IMR-90 (cell line): Measurements from ENCODE around the gene ATP10A. TPM values are rescaled to one million over a fixed set of nuclear protein-coding genes. Genes with fewer than 3 reads are reported as not detected.

ENCODE experiments used
- ATAC-seq: fragments of 200-7000 bp; cut with Tn5 transposase; 2 replicates; pipeline ENCODE4 v1.9.1; 2020; ENCODE audit warnings: low read depth, mild to moderate bottlenecking, moderate library complexity
- BruUV-seq: library from RNA; stranded (reverse); fragments of 400-500 nt; replicated peaks from 2 replicates; lab custom pipeline; 2021; lab: Mats Ljungman, UMichigan
- CTCF ChIA-PET: fragments of 300-600 bp; formaldehyde crosslinking; extraction: SDS; loops from one replicate; lab custom pipeline; 2021; ENCODE audit warnings: antibody characterized with exemption; lab: Yijun Ruan, JAX
- POLR2A ChIA-PET: fragments of 300-600 bp; sonication (Branson Sonifier 250); formaldehyde crosslinking; loops from one replicate; lab custom pipeline; 2022; ENCODE audit warnings: antibody characterized with exemption; ENCODE audit not compliant: unreplicated experiment; lab: Charles Lee
- DNase-seq: peaks from one replicate; pipeline ENCODE4 v3.0.0; 2013
- H2AFZ ChIP-seq: replicated peaks from 2 replicates; pipeline ENCODE3; 2013; ENCODE audit warnings: low read length, mild to moderate bottlenecking; ENCODE audit not compliant: poor library complexity
- H2AK5ac ChIP-seq: 2 replicates; pipeline ENCODE4 v1.6.1; 2013; ENCODE audit warnings: low read depth, low read length, inconsistent platforms
- H2AK9ac ChIP-seq: replicated peaks from 2 replicates; pipeline ENCODE3; 2013; ENCODE audit warnings: mild to moderate bottlenecking, low read depth, low read length, moderate library complexity; ENCODE audit not compliant: poor library complexity
- H2BK120ac ChIP-seq: 2 replicates; pipeline ENCODE4 v1.6.1; 2013; ENCODE audit warnings: low read depth, low read length, inconsistent platforms
- H2BK15ac ChIP-seq: 3 replicates; pipeline ENCODE4 v1.6.1; 2013; ENCODE audit warnings: low read depth, low read length, inconsistent platforms
- H2BK20ac ChIP-seq: 2 replicates; pipeline ENCODE4 v1.6.1; 2013; ENCODE audit warnings: low read depth, mild to moderate bottlenecking, inconsistent platforms, low read length, moderate library complexity
- H2BK5ac ChIP-seq: 2 replicates; pipeline ENCODE4 v1.6.1; 2013; ENCODE audit warnings: mild to moderate bottlenecking, low read depth, low read length, inconsistent platforms; ENCODE audit not compliant: poor library complexity, severe bottlenecking
- H3K14ac ChIP-seq: replicated peaks from 2 replicates; pipeline ENCODE4 v1.6.1; 2013; ENCODE audit warnings: low read depth, low read length, inconsistent platforms
- H3K18ac ChIP-seq: 2 replicates; pipeline ENCODE4 v1.6.1; 2013; ENCODE audit warnings: low read depth, low read length, control low read depth
- H3K23ac ChIP-seq: 2 replicates; pipeline ENCODE4 v1.6.1; 2013; ENCODE audit warnings: low read depth, low read length, inconsistent platforms
- H3K27ac ChIP-seq: 2 replicates; pipeline ENCODE4 v1.5.1; 2013; ENCODE audit warnings: mild to moderate bottlenecking, control low read depth, low read length; ENCODE audit not compliant: insufficient read depth
- H3K27me3 ChIP-seq: 2 replicates; pipeline ENCODE4 v1.6.1; 2013; ENCODE audit warnings: low read length; ENCODE audit not compliant: control insufficient read depth, insufficient read depth
- H3K36me3 ChIP-seq: 2 replicates; pipeline ENCODE4 v1.6.1; 2013; ENCODE audit warnings: low read length, mixed read lengths; ENCODE audit not compliant: control insufficient read depth, insufficient read depth
- H3K4ac ChIP-seq: 2 replicates; pipeline ENCODE4 v1.6.1; 2013; ENCODE audit warnings: low read depth, low read length, inconsistent platforms
- H3K4me1 ChIP-seq: 2 replicates; pipeline ENCODE4 v1.6.1; 2013; ENCODE audit warnings: low read length, mixed read lengths; ENCODE audit not compliant: control insufficient read depth, insufficient read depth
- H3K4me2 ChIP-seq: 2 replicates; pipeline ENCODE4 v1.6.1; 2013; ENCODE audit warnings: low read depth, mild to moderate bottlenecking, control low read depth, low read length, moderate library complexity
- H3K4me3 ChIP-seq: 2 replicates; pipeline ENCODE4 v1.5.1; 2013; ENCODE audit warnings: low read depth, mild to moderate bottlenecking, control low read depth, low read length, moderate library complexity; ENCODE audit not compliant: insufficient read depth
- H3K56ac ChIP-seq: 2 replicates; pipeline ENCODE4 v1.6.1; 2013; ENCODE audit warnings: low read length, inconsistent platforms; ENCODE audit not compliant: insufficient read depth; ENCODE audit errors: extremely low read depth
- H3K79me1 ChIP-seq, 2 experiments: 2 replicates each; pipeline ENCODE4 v1.6.1; 2013; ENCODE audit warnings: low read length in 2 of 2, inconsistent platforms in 1 of 2, low read depth in 1 of 2
- H3K9ac ChIP-seq: 2 replicates; pipeline ENCODE4 v1.6.1; 2013; ENCODE audit warnings: low read depth, low read length, control low read depth
- H3K9me1 ChIP-seq: 2 replicates; pipeline ENCODE4 v1.6.1; 2013; ENCODE audit warnings: low read length, inconsistent platforms; ENCODE audit not compliant: insufficient read depth
- H3K9me3 ChIP-seq: 2 replicates; pipeline ENCODE4 v1.6.1; 2013; ENCODE audit warnings: low read length; ENCODE audit not compliant: control insufficient read depth, insufficient read depth
- H4K20me1 ChIP-seq: 2 replicates; pipeline ENCODE4 v1.6.1; 2013; ENCODE audit warnings: low read length, inconsistent platforms; ENCODE audit not compliant: insufficient read depth
- H4K5ac ChIP-seq: 2 replicates; pipeline ENCODE4 v1.6.1; 2013; ENCODE audit warnings: mild to moderate bottlenecking, low read depth, low read length, control low read depth
- H4K8ac ChIP-seq, 2 experiments: 2 replicates each; pipeline ENCODE4 v1.6.1; 2013; ENCODE audit warnings: low read depth in 2 of 2, low read length in 2 of 2, control low read depth in 1 of 2, inconsistent platforms in 1 of 2
- H4K91ac ChIP-seq: 2 replicates; pipeline ENCODE4 v1.6.1; 2013; ENCODE audit warnings: low read depth, low read length, inconsistent platforms; ENCODE audit not compliant: insufficient read depth
- BHLHE40 ChIP-seq: fragments of 150-350 bp; IDR thresholded peaks from 2 replicates; pipeline ENCODE4 v1.6.1; 2016; ENCODE audit warnings: mild to moderate bottlenecking, low read depth, low read length
- CHD1 ChIP-seq: IDR thresholded peaks from 2 replicates; pipeline ENCODE4 v1.6.1; 2012; ENCODE audit warnings: low read depth, low read length, improper control_type of control experiment
- CTCF ChIP-seq: conservative IDR thresholded peaks from 2 replicates; pipeline ENCODE4 v1.5.1; 2012; ENCODE audit warnings: mild to moderate bottlenecking, low read depth, low read length, improper control_type of control experiment
- ELK1 ChIP-seq: fragments of 150-350 bp; IDR thresholded peaks from 2 replicates; pipeline ENCODE4 v1.6.1; 2016; ENCODE audit warnings: low read depth, mild to moderate bottlenecking, low read length, moderate library complexity, borderline replicate concordance
- FOS ChIP-seq: fragments of 150-350 bp; IDR thresholded peaks from 2 replicates; pipeline ENCODE4 v1.6.1; 2016; ENCODE audit warnings: low read depth, low read length
- MAFK ChIP-seq: IDR thresholded peaks from 2 replicates; pipeline ENCODE4 v1.6.1; 2012; ENCODE audit warnings: low read depth, low read length, improper control_type of control experiment
- MAZ ChIP-seq: IDR thresholded peaks from 2 replicates; pipeline ENCODE4 v1.6.1; 2012; ENCODE audit warnings: low read depth, mild to moderate bottlenecking, low read length, improper control_type of control experiment, moderate library complexity, borderline replicate concordance
- NFE2L2 ChIP-seq: fragments of 150-350 bp; IDR thresholded peaks from 2 replicates; pipeline ENCODE4 v1.6.1; 2016; ENCODE audit warnings: low read depth, mild to moderate bottlenecking, low read length
- RAD21 ChIP-seq: IDR thresholded peaks from 2 replicates; pipeline ENCODE4 v1.6.1; 2012; ENCODE audit warnings: low read length, improper control_type of control experiment
- RFX5 ChIP-seq: IDR thresholded peaks from 2 replicates; pipeline ENCODE4 v1.8.0; 2012; ENCODE audit warnings: low read depth, mild to moderate bottlenecking, low read length, moderate library complexity
- USF2 ChIP-seq: fragments of 150-350 bp; IDR thresholded peaks from 2 replicates; pipeline ENCODE4 v1.6.1; 2017; ENCODE audit warnings: mild to moderate bottlenecking, antibody characterized with exemption, low read length, low read depth
- WGBS, 2 experiments: methylation state at CpG; one replicate each; pipeline versions ENCODE4 v1.1.5 to v1.1.7; 2013; ENCODE audit warnings: missing lambda C conversion rate in 2 of 2; ENCODE audit not compliant: insufficient read length in 1 of 2; ENCODE audit errors: extremely low coverage in 2 of 2; 5-methylcytosine and 5-hydroxymethylcytosine counted together
- dilution Hi-C: fragments of 300-500 bp; cut with HindIII; formaldehyde crosslinking; loops from one replicate; pipeline ENCODE4 v1.14.3; 2018; ENCODE audit warnings: low sequenced_read_pairs; ENCODE audit not compliant: unreplicated experiment
- in situ Hi-C: fragments of 300-500 bp; cut with MboI; formaldehyde crosslinking; loops from 3 replicates; pipeline ENCODE4 v1.14.3; 2019; ENCODE audit warnings: low sequenced_read_pairs, inconsistent platforms, mixed read lengths
- intact Hi-C: fragments of 100-400 bp; cut with micrococcal nuclease; formaldehyde crosslinking; loops from 2 replicates; pipeline ENCODE4 v1.10.0; 2022
- polyA plus RNA-seq, 3 experiments: library from polyadenylated mRNA; depleted of rRNA; stranded (reverse); fragments of >200 nt; gene quantifications; 2 replicates each; pipeline ENCODE4 v1.2.3, GENCODE V29; 2012; ENCODE audit warnings: low replicate concordance in 1 of 3
- total RNA-seq: library from RNA; depleted of rRNA; stranded (reverse); fragments of >200 nt; gene quantifications from 2 replicates; pipeline ENCODE4 v1.2.3, GENCODE V29; 2012

The ATP10A gene
- total and polyA plus RNA-seq, 2 of the 4 experiments (the other 2 are of a cell fraction), result 13.8 to 16.0 TPM

GRCh38 chr15:25736461-25736860 is 126.7 kb downstream of the ATP10A start:
- H3K27ac ChIP-seq, result no peak overlapping the region
- peak overlapping the region; percentile 76 for H2BK5ac ChIP-seq
- H3K36me3 ChIP-seq, result no peaks in the 10 kb centered on the region; the same call in 1 of the 2 replicates
- H3K18ac ChIP-seq, result no peak overlapping the region
- H3K14ac ChIP-seq, result peak overlapping the region; percentile 78; the same call in 1 of the 2 replicates
- H3K23ac ChIP-seq, result no peak overlapping the region
- peak overlapping the region; percentile 22; the same call in 1 of the 2 replicates for H4K91ac ChIP-seq
- no peak overlapping the region for H3K9ac ChIP-seq
- no CpG with 5 or more reads among the region's 3 CpGs for WGBS, 2 experiments
- peaks cover 23% of the 10 kb centered on the region for H3K9me1 ChIP-seq
- no peak overlapping the region for H2AK5ac ChIP-seq
- dilution Hi-C loops, result no loop called here
- BruUV-seq, result no TSS peak
- intact Hi-C loops, result loop anchor here (2.0 to 5.0 kb wide), 2 partner anchors 116 to 346 kb away; no protein-coding TSS in a partner anchor
- H2AK9ac ChIP-seq, result no peak overlapping the region
- DNase-seq (peak; percentile 24), ATAC-seq (peak; percentile 24)
- peaks cover 13% of the 10 kb centered on the region for H3K4me1 ChIP-seq
- no peak overlapping the region for H4K5ac ChIP-seq
- no peak overlapping the region for H2BK20ac ChIP-seq
- no peak overlapping the region for H2AFZ ChIP-seq
- H4K20me1 ChIP-seq, result no peaks in the 10 kb centered on the region
- H3K4me3 ChIP-seq, result no peak overlapping the region
- H2BK15ac ChIP-seq, result no peak overlapping the region
- H3K27me3 ChIP-seq, result no peaks in the 10 kb centered on the region
- POLR2A ChIA-PET, result no interaction called here
- in situ Hi-C loops, result no loop called here
- no peak overlapping the region for H3K56ac ChIP-seq
- peak overlapping the region; percentile 48; the same call in 1 of the 2 replicates for H2BK120ac ChIP-seq
- peaks cover 17 to 55% of the 10 kb centered on the region in 2 experiments; a peak in 3 of 4 replicates for H3K79me1 ChIP-seq
- H3K4ac ChIP-seq, result peak overlapping the region; percentile 42; the same call in 1 of the 2 replicates
- CTCF ChIA-PET, result interaction anchor here (1.9 kb wide), 1 partner anchor 197 kb away, joined by 6 read pairs; no protein-coding TSS in a partner anchor
- H3K9me3 ChIP-seq, result no peaks in the 10 kb centered on the region
- no peak overlapping the region for H4K8ac ChIP-seq
- peak overlapping the region; percentile 14; the same call in 1 of the 2 replicates for H3K4me2 ChIP-seq
- TF ChIP-seq MAZ (no peak), FOS (no peak), MAFK (no peak), RFX5 (no peak), CHD1 (no peak), USF2 (no peak), RAD21 (no peak), ELK1 (no peak), BHLHE40 (no peak), CTCF (no peak), NFE2L2 (no peak)
